HG02885 (cell line): ENCODE data around the gene CTTNBP2NL.

Source experiments
- ATAC-seq: cut with Tn5 transposase; IDR thresholded peaks from one replicate; pipeline ENCODE4 v1.9.1; 2021; ENCODE audit warnings: mild to moderate bottlenecking; ENCODE audit not compliant: unreplicated experiment, poor library complexity

The CTTNBP2NL gene

GRCh38 chr1:112395821-112396652 lies at the start of gene CTTNBP2NL:
Gene CTTNBP2NL, plus strand, starts transcription at chr1:112396214. Its CDS starts 19,952 bp downstream, at chr1:112416166.
- ATAC-seq: peak; percentile 88

GRCh38 chr1:112346801-112347350 lies 49.1 kb upstream of the CTTNBP2NL start:
- no peak for ATAC-seq

GRCh38 chr1:112356765-112357164 lies 39.2 kb upstream of the CTTNBP2NL start:
- ATAC-seq: no peak

- no peak for ATAC-seq
These were observed 38.5 kb upstream of the CTTNBP2NL start for GRCh38 chr1:112357467-112357866.

- no peak for ATAC-seq
These were observed 37.8 kb upstream of the CTTNBP2NL start for GRCh38 chr1:112358061-112358770.

GRCh38 chr1:112358798-112359408 lies 37.1 kb upstream of the CTTNBP2NL start:
- ATAC-seq: peak; percentile 62

- no peak for ATAC-seq
These were observed 35.9 kb upstream of the CTTNBP2NL start for GRCh38 chr1:112359961-112360767.

GRCh38 chr1:112363636-112364035 lies 32.4 kb upstream of the CTTNBP2NL start:
- no peak for ATAC-seq

- ATAC-seq: no peak
These were observed 27.8 kb upstream of the CTTNBP2NL start for GRCh38 chr1:112368198-112368597.

GRCh38 chr1:112369392-112370285 lies 26.4 kb upstream of the CTTNBP2NL start:
- ATAC-seq: peak; percentile 96

- ATAC-seq: no peak
These were observed 25.0 kb upstream of the CTTNBP2NL start for GRCh38 chr1:112370996-112371395.

- ATAC-seq: no peak
These were observed 24.2 kb upstream of the CTTNBP2NL start for GRCh38 chr1:112371775-112372174.

GRCh38 chr1:112373806-112374205 lies 22.2 kb upstream of the CTTNBP2NL start:
- ATAC-seq: no peak

- no peak for ATAC-seq
These were observed 20.3 kb upstream of the CTTNBP2NL start for GRCh38 chr1:112375701-112376100.

GRCh38 chr1:112380356-112380755 lies 15.7 kb upstream of the CTTNBP2NL start:
- ATAC-seq: no peak

GRCh38 chr1:112381324-112382076 lies 14.5 kb upstream of the CTTNBP2NL start:
- ATAC-seq: no peak

- no peak for ATAC-seq
These were observed 12.1 kb upstream of the CTTNBP2NL start for GRCh38 chr1:112383759-112384370.
